GM19463 (cell line): ENCODE data around the gene PAXX.
"Not testable (repeated sequence)": the region's sequence is repeated elsewhere in the genome, so short reads cannot be mapped to it uniquely, and the experiment has no call there.

Experiments used
- ATAC-seq: cut with Tn5 transposase; IDR thresholded peaks from one replicate; pipeline ENCODE4 v1.9.1; 2021; ENCODE audit warnings: mild to moderate bottlenecking, moderate library complexity; ENCODE audit not compliant: unreplicated experiment

PAXX gene

DNA sequence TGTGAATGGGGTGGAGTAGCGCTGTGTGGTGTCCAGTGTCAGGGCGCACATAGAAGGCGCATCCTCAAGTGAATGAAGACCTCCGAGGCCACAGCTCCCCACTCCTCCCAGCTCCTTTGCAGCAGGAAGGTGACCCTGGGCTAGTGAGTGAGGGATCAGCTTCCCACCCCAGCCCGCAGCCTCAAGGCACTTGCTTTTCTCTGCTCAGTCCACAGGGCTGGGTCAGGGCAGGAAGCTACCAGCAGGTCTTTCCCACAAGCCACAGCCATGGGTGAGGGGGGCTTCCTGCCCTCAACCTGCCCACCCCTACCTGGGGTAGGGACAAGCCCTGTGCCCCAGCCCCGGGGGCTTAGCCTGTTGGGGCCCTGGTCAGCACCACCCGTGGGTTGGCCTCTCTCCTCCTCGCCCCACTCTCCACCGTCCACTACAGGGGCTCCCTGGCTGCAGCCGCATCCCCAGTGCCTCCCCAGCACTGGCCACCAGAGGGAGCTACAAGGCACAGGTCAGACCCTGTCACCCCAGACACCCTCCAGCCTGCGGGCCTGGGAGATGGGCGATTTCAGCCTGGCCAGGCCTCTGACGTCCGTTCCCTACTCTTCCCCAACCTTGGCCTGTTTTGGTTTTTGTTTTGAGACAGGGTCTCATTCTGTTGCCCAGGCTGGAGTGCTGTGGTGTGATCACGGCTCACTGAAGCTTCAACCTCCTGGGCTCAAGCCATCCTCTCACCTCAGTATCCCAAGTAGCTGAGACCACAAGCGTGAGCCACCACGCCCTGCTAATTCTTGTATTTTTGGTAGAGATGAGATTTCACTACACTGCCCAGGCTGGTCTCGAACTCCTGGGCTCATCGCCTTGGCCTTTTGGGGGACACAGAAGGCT lies 37.1 kb downstream of the PAXX start:
- no peak for ATAC-seq

- ATAC-seq = no peak
Observed at GRCh38 chr9:137030006-137030405, 37.8 kb downstream of the PAXX start.

- ATAC-seq = no peak
Observed at GRCh38 chr9:137030538-137031527, 38.6 kb downstream of the PAXX start.

- no peak for ATAC-seq
Observed at GRCh38 chr9:137031904-137032640, 39.9 kb downstream of the PAXX start, which contains the start of gene FUT7. Gene FUT7 (minus strand): TSS chr9:137032088. CDS start chr9:137031991, 97 bp downstream.

DNA sequence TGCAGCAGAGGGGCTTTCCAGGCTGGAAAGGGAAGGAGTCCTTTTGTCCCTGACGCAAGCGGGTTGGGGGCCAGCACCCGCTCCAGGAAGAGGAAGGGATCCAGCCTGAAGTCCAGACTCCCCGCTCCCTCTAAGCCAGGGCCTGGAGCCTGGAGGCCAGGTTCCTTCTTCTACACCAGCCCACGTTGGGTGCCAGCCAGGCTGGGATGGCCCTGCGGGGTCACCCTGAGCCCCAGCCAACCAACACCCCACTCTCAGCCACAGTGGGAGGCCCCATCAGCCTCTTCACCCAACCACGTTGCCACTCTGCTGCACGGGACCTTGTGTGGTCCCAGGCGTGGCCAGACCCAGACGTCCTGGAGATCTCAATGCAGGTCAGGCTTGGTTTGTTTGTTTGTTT lies 40.6 kb downstream of the PAXX start:
- no peak for ATAC-seq

GRCh38 chr9:137033481-137033880 lies 41.3 kb downstream of the PAXX start:
- not testable (repeated sequence) for ATAC-seq

- peak; percentile 8 for ATAC-seq
Observed at GRCh38 chr9:137034039-137034708, 42.0 kb downstream of the PAXX start.

DNA sequence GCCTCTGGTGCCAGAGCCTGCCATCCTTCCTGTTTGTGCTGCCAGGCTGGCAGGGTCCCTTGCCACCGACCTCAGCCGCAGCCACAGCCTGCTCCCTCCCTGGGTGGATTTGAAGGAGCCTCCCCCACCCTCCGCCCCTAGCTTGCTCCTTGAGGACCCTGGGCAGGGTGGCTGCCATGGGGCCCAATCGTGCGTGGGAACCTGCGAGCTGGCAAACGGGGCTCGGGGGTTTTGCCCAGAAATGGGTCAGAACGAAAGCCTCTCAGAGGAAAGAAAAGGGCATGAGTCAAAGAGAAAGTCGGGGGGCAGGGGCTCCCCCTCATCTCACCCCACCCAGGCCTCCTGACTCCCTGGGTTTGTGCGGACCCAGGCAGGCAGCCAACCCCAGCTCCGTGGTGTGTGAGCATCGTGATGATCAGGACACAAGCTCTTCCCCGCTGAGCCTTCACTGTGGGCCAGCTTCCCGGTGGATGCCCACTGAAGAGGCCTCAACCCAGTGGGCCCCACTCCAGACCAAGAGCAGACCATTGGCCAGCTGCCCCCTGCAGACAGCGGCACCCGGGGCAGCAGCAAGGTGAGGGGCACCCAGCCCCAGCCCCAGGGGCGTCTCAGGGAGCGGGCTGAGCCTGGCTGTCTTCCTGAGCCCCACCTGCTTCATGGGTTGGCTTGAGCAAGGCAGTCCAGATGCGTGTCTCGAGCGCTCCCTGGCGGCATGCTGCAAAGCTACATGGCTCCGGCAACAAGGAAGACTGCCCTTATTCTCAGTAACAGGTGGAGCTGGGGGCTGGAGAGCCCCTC lies 42.7 kb downstream of the PAXX start:
- ATAC-seq = peak; percentile 55

DNA sequence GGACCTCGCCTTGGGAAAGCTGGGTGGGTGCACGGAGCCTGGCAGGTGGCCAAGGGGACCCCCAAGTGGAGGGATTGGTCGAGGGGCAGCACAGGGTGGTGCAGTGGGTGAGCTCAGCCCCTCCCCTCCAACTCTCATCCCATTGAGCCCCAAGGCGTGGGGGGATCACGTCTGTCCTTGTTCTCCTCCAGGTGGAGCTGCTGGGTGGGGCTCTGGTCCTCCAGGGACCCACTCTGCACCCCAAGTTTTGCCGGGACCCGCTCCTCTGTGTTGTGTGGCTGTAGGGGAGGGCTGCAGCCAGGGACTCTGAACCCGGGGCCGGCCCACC lies 43.2 kb downstream of the PAXX start:
- no peak for ATAC-seq

DNA sequence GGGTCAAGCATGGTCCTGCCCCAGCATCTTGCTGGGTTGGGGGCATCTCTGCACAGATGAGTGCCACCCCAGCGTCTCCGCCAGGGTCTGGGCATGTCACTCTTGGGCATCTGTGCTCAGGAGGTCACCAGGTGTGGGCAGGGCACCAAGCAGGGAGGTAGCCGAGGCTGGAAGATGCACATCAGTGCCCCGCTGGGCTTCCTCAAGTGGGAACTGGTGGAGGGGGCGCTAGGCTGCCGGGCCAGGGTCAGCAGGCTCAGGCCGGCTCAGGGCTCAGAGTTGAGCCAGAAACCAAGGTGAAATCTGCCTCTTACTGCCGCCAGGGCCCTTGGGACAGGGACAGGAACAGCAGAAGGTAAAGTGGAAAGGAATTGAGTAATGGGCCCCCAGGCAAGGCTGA lies 43.7 kb downstream of the PAXX start:
- ATAC-seq = no peak

GRCh38 chr9:137037035-137037434 lies 44.8 kb downstream of the PAXX start:
- ATAC-seq = no peak

DNA sequence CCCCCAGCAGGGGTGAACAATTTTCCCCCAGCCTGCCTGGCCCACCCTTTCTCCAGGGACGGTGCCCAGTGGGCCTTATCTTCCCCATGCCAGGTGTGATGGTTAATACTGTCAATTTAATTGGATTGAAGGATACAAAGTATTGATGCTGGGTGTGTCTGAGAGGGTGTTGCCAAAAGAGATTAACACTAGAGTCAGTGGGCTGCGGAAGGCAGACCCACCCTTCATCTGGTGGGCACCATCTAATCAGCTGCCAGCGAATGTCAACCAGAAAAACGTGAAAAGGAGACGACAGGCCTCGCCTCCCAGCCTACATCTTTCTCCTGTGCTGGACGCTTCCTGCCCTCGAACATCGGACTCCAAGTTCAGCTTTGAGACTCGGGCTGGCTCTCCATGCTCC lies 45.3 kb downstream of the PAXX start:
- no peak for ATAC-seq

DNA sequence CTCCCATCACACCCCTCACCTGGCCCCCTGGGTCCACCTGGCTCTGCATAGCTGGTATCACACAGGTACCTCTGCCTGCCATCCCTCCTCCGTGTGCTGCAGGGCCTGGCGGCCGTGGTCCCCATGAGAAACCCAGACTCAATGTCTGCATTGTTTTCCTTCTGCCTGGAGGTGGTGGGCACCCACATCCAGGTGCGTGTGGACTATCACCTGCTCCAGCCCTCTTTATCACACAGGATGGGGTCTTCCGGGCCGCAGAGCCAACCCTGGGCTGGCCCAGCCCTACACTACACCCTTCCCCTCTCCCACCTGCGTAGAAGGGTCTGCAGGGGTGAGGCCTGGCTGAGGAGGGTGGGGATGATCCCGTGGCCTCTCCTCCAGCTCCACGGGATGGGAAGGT lies 46.7 kb downstream of the PAXX start:
- no peak for ATAC-seq

DNA sequence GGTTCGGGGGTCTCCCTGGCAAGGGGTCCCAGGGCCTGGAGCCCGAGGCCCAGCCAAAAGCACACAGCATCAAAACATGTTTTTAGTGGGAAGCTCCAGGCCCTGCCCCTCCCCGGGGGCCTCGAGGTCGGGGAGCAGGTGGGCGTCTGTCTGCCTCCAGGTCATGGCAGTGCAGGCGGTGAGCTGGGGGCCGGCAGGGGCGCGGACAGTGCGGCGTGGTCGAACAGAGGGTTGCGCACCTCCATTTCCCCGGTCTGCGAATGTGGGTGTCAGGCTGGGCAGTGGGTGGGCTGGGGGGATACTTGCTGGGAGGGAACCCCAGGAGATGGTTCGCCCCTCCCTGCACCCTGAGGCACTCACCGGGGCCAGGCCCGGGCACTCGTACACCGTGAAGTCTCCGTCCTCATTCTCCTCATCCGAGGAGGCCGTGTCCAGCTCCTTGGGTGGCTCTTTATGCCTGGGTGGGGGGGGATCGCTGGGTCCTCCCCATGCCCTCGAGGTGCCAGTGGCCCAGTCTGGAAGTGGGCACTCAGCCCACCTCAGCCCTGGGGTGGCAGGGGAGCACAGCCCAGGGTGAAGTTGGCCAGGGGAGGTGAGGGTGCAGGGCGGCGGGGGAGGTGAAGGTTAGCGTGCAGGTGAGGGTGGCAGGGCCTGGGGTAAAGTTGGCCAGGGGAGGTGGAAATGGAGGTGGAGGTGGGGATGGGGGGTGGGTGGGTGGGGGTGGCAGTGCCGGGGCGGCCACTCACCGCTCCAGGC lies 47.6 kb downstream of the PAXX start:
- no peak for ATAC-seq

DNA sequence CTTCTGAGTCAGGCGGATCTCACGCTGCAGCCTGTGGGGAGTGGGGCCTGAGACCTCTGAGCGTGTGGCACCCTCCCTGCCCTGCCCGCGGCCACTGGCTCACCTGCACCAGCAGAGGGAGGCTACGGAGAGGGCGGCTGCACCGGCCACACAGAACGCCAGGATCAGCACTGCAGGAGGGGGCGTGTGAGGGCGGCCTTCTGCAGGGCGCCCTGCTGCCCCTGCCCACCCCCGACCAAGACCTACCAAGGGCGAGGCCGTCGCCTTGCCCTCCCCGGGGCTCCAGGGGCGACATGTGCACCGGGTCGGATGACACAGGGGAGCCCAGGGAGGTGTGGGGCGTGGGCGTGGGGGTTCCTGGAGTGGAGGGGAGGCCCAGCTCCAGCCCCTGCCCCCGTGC lies 48.3 kb downstream of the PAXX start:
- no peak for ATAC-seq

DNA sequence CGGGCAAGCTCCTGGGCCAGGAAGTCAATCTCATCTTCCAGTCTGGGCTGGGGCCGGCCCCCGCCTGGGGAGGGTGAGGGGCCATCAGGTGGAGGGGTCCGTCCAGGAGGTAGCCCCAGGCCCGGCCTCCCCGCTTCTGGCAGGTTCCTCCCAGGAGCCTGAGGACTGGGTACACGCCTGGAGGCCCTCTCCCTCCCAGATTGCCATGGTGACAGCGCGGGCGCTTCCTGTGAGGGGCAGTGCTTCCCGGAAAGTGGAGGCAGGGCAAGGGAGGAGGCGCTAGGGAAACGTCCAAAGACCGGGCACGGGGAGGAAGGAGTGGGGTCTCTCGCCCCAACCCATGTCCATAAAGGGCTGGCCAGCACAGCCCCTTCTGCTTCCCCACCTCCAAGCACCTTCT lies 48.9 kb downstream of the PAXX start:
- ATAC-seq = no peak

- ATAC-seq = no peak
Observed at GRCh38 chr9:137042751-137043727, 50.8 kb downstream of the PAXX start.
